ENCODE results near the gene ZFPM1.

DNA sequence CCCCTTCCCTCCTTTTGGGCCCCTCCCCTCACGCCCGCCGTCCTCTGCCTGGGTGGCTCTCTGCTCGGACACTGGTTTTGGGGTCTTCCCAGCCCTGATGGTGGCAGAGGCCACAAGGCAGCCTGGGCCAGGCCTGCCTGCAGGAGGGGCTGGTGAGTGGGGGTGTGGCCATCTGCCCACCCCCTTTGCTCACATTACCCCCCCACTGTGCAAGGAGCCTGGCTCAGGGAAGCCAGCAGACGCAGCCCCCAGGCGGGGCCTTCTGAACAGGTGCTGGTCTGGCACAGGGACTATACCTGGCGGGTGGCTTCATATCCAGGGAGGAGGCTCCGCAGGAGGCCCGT lies 10.7 kb upstream of the ZFPM1 start:
- TF ChIP-seq, protein P1, sequence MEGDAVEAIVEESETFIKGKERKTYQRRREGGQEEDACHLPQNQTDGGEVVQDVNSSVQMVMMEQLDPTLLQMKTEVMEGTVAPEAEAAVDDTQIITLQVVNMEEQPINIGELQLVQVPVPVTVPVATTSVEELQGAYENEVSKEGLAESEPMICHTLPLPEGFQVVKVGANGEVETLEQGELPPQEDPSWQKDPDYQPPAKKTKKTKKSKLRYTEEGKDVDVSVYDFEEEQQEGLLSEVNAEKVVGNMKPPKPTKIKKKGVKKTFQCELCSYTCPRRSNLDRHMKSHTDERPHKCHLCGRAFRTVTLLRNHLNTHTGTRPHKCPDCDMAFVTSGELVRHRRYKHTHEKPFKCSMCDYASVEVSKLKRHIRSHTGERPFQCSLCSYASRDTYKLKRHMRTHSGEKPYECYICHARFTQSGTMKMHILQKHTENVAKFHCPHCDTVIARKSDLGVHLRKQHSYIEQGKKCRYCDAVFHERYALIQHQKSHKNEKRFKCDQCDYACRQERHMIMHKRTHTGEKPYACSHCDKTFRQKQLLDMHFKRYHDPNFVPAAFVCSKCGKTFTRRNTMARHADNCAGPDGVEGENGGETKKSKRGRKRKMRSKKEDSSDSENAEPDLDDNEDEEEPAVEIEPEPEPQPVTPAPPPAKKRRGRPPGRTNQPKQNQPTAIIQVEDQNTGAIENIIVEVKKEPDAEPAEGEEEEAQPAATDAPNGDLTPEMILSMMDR (IDR thresholded peaks at IDR 0.05; ENCODE audit: insufficient read depth, low read length), result no peak
- no peak for TF ChIP-seq POLR2AphosphoS5 (IDR thresholded peaks at IDR 0.05; ENCODE audit: low read depth)
- TF ChIP-seq, protein P2, sequence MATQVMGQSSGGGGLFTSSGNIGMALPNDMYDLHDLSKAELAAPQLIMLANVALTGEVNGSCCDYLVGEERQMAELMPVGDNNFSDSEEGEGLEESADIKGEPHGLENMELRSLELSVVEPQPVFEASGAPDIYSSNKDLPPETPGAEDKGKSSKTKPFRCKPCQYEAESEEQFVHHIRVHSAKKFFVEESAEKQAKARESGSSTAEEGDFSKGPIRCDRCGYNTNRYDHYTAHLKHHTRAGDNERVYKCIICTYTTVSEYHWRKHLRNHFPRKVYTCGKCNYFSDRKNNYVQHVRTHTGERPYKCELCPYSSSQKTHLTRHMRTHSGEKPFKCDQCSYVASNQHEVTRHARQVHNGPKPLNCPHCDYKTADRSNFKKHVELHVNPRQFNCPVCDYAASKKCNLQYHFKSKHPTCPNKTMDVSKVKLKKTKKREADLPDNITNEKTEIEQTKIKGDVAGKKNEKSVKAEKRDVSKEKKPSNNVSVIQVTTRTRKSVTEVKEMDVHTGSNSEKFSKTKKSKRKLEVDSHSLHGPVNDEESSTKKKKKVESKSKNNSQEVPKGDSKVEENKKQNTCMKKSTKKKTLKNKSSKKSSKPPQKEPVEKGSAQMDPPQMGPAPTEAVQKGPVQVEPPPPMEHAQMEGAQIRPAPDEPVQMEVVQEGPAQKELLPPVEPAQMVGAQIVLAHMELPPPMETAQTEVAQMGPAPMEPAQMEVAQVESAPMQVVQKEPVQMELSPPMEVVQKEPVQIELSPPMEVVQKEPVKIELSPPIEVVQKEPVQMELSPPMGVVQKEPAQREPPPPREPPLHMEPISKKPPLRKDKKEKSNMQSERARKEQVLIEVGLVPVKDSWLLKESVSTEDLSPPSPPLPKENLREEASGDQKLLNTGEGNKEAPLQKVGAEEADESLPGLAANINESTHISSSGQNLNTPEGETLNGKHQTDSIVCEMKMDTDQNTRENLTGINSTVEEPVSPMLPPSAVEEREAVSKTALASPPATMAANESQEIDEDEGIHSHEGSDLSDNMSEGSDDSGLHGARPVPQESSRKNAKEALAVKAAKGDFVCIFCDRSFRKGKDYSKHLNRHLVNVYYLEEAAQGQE (IDR thresholded peaks at IDR 0.05; ENCODE audit: insufficient replicate concordance, low read depth), result no peak

Measured in HL-60 (cell line).